ENCODE results near the gene SENP1.

Gene SENP1

DNA sequence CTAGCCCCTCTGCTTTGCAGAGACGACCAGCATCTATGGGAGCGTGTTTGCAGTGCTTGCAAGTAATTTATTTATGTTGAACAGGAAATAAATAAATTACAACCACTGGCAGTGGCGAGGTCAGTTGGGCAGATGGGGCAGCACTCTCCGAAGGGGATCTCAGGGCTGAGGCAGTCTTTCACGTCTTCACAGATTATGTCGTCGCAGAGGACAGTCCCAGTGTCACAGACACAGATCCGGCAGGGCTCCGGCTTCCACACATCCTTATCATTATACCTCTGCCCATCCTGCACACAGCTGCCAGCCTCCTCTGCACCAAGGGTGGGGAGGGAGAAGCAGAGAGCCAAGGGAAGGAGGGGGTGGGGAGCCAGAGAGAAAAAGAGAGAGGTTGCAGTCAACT lies 106.1 kb downstream of the SENP1 start:
- DNase-seq (ENCODE audit: low spot score): no peak

DNA sequence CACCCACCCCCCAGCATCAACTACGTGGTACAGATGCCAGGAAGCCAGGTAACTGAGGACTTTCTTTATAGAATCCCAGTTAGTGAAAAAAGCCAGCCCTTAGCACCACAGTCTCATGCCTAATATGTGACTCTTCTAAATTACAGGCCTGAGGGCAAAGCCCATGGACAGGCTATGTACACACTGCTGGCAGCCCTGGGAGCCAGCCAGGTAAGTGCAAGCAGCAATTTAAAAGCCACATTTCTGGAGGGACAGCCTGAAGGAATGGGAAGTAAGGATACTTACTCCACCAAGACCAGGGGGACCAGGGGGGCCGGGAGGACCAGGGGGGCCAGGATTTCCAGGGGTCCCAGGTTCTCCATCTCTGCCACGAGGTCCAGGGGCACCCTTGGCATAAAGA lies 108.6 kb downstream of the SENP1 start:
- DNase-seq (ENCODE audit: low spot score): no peak

DNA sequence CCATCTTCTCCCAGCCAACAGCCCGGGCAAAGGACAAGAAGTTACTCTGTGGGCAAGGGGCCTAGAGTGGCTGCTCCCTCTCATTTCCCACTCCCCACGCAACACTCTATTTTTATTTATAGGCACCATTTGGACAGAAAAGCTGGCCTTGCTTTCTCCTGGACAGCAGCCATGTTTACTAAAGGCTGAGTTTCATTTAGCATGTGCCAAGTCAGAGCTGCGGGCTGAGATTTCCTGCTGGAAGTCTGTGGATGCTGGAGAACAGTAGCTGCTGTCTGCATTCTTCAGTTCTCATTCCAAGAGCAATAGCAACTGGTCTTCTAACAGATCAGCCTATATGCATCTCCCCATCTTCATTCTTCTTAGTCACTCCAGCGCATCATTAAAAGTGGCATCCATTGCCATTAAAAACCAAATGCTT lies 109.9 kb downstream of the SENP1 start:
- no peak for DNase-seq (ENCODE audit: low spot score)

DNA sequence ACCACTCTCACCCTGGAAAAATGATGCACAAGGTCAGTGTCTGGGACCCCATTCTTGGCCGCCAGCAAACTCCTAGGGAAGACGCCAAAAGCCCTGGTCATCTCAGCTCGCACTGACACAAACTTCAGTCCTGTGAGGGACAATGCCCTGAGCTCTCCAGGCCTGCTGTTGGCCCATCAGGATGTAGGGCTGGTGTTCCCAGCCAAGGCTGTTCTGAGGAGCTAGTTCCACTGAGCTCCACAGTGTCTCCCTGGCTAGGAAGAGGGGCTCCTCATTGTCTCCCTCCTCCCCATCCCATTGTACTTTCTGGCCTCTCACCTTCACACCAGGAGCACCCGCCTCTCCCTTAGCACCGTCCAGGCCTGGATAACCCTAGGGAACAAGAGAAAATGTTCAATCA lies 112.4 kb downstream of the SENP1 start:
- DNase-seq (ENCODE audit: low spot score): no peak
